CD4-positive, alpha-beta memory T cell (primary cell): ENCODE results near the gene CAMK4. TPM values are rescaled to one million over a fixed set of nuclear protein-coding genes. Genes with fewer than 3 reads are reported as not detected.

Experiments
- CTCF ChIA-PET: fragments of 350-600 bp; sonication (Branson Sonifier 250); formaldehyde crosslinking; loops from one replicate; lab custom pipeline; 2021; ENCODE audit warnings: inconsistent platforms; ENCODE audit not compliant: partially characterized antibody; lab: Charles Lee
- POLR2A ChIA-PET: fragments of 350-600 bp; sonication (Branson Sonifier 250); formaldehyde crosslinking; loops from one replicate; lab custom pipeline; 2021; ENCODE audit not compliant: partially characterized antibody; lab: Charles Lee
- DNase-seq, 5 donors: peaks; one replicate each; pipeline versions ENCODE4 v3.0.0 to v3.0.0-alpha.2; 2020 to 2022; ENCODE audit warnings: mixed read lengths in 1 of 5
- H3K27ac ChIP-seq: one replicate; pipeline ENCODE4 v1.7.0; 2013; ENCODE audit warnings: low read depth, low read length
- H3K27me3 ChIP-seq: 2 replicates; pipeline ENCODE4 v1.7.0; 2013; ENCODE audit warnings: mild to moderate bottlenecking, low read length, moderate library complexity; ENCODE audit not compliant: insufficient read depth
- H3K36me3 ChIP-seq: 2 replicates; pipeline ENCODE4 v1.7.0; 2013; ENCODE audit warnings: mild to moderate bottlenecking, low read length, moderate library complexity; ENCODE audit not compliant: insufficient read depth
- H3K4me1 ChIP-seq: 2 replicates; pipeline ENCODE4 v1.7.0; 2013; ENCODE audit warnings: mild to moderate bottlenecking, low read length, moderate library complexity; ENCODE audit not compliant: insufficient read depth
- H3K4me3 ChIP-seq, 2 donors: one replicate each; pipeline ENCODE4 v1.7.0; 2013; ENCODE audit warnings: low read length in 2 of 2, mild to moderate bottlenecking in 1 of 2
- H3K9me3 ChIP-seq, 2 donors: one replicate each; pipeline ENCODE4 v1.7.0; 2013; ENCODE audit warnings: low read length in 2 of 2, control low read depth in 1 of 2; ENCODE audit not compliant: control insufficient read depth in 1 of 2
- H3K27ac Mint-ChIP-seq, 7 donors: one replicate each; pipeline ENCODE4 v1.8.0; 2020 to 2021; ENCODE audit warnings: mixed read lengths in 7 of 7, mild to moderate bottlenecking in 6 of 7, inconsistent platforms in 3 of 7, moderate library complexity in 3 of 7
- H3K27me3 Mint-ChIP-seq, 2 donors: one replicate each; pipeline ENCODE4 v1.8.0; 2020 to 2021; ENCODE audit warnings: mixed read lengths in 2 of 2
- H3K36me3 Mint-ChIP-seq, 2 donors: one replicate each; pipeline ENCODE4 v1.8.0; 2020 to 2021; ENCODE audit warnings: mixed read lengths in 2 of 2, inconsistent platforms in 1 of 2, mild to moderate bottlenecking in 1 of 2
- H3K4me1 Mint-ChIP-seq, 4 donors: one replicate each; pipeline ENCODE4 v1.8.0; 2020 to 2021; ENCODE audit warnings: mixed read lengths in 4 of 4, mild to moderate bottlenecking in 1 of 4
- H3K4me3 Mint-ChIP-seq, 8 donors: one replicate each; pipeline ENCODE4 v1.8.0; 2020 to 2021; ENCODE audit warnings: mixed read lengths in 8 of 8, mild to moderate bottlenecking in 7 of 8, moderate library complexity in 6 of 8, inconsistent platforms in 3 of 8
- H3K9me3 Mint-ChIP-seq, 8 donors: one replicate each; pipeline ENCODE4 v1.8.0; 2020 to 2021; ENCODE audit warnings: mixed read lengths in 8 of 8, mild to moderate bottlenecking in 5 of 8, inconsistent platforms in 3 of 8, moderate library complexity in 1 of 8
- intact Hi-C: fragments of 100-400 bp; cut with micrococcal nuclease; formaldehyde crosslinking; loops from one replicate; pipeline ENCODE4 v1.15.1; 2023
- polyA plus RNA-seq, 2 donors: library from polyadenylated mRNA; unstranded; fragments of 300-500 nt; fragmentation: Illumina TruSeq; gene quantifications; one replicate each; pipeline ENCODE4 v1.2.3, GENCODE V29; 2021
- total RNA-seq, 2 experiments: library from RNA; stranded (reverse); gene quantifications; one replicate each; pipeline ENCODE4 v1.2.3, GENCODE V29; 2021

The CAMK4 gene
- total and polyA plus RNA-seq, 4 experiments from 2014 or later: 84.3 to 257 (median 165) TPM

DNA sequence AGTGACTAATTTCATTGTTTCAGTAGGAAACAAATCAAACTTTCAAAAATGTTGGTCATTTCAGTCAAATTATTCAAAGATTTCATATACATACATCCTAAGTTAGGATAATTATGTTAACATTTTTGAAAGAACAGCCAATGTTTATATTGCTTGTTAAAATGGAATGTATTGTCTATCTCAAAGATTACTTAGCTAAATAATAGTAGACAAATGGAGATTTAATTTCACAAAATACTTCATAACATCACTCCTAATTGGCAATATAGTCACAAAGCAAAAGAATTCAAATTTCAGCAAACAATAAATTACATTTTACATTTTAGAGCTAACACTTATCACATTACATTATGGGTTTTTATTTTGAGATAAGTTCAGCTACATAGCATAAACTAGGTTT is 262.7 kb downstream of the CAMK4 start:
- no peak overlapping the region for H3K4me3 Mint-ChIP-seq
- Histone ChIP-seq H3K4me1 (no peaks in the 10 kb centered on the region), H3K27me3 (no peaks in the 10 kb centered on the region), H3K9me3 (no peaks in the 10 kb centered on the region), H3K36me3 (peaks cover 23% of the 10 kb centered on the region), H3K27ac (no peak overlapping the region), H3K4me3 (no peak overlapping the region)
- CTCF ChIA-PET: no interaction called here
- no peaks in the 10 kb centered on the region for H3K9me3 Mint-ChIP-seq
- intact Hi-C loops: no loop called here
- no peaks in the 10 kb centered on the region for H3K27me3 Mint-ChIP-seq
- no peak for DNase-seq
- H3K36me3 Mint-ChIP-seq: peaks cover 41 to 61% of the 10 kb centered on the region in 2 donors
- POLR2A ChIA-PET: no interaction called here
- H3K4me1 Mint-ChIP-seq: peaks cover 0 to 7% (median 2%) of the 10 kb centered on the region in 4 donors
- H3K27ac Mint-ChIP-seq: no peak overlapping the region

DNA sequence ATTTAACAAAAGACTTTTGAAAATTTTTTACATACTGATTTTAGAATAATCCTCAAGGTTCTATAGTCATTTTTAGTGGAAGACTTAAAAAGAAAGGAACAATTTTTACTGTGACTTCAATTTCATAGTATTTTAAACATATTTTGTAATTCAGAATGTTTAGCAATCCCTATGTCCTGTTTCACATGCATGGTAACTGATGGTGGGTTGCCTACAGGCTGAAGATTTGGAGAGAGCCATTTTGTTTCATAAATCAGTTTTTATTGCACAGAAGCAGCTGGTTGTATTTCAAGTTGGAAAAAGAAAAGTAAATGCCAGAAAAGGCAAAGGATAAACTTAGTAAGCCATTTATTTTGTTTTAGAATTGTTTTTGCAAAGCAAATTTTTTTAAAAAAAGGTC is 264.2 kb downstream of the CAMK4 start:
- no peak overlapping the region for H3K4me3 Mint-ChIP-seq

DNA sequence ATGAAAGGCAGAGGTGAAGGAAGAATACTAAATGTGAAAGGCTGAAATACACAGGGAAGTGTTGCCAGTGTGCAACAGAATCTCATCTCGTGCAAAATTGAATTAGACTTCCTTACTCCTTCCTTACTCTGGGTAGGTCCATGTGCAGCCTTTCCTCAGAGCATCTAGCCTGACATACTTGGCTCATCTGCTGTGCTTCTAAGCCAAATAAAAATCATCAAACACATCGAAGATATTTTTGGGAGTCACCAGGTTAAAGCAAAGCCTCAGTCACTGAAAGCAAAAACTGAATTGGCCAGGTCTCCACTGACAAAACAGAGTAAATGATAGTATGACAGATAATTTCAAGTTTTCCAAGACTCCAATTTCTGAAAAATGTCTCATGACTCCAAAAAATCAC is 268.8 kb downstream of the CAMK4 start:
- Mint-ChIP-seq H3K9me3 (no peaks in the 10 kb centered on the region), H3K27me3 (no peaks in the 10 kb centered on the region), H3K36me3 (peaks cover 12 to 37% of the 10 kb centered on the region in 2 donors), H3K27ac (peak overlapping the region in 5 of 7 donors; percentile 2 to 67 (median 39)), H3K4me1 (peaks cover 3 to 10% (median 4%) of the 10 kb centered on the region in 4 donors), H3K4me3 (no peak overlapping the region)
- Histone ChIP-seq H3K4me3 (no peak overlapping the region), H3K27me3 (no peaks in the 10 kb centered on the region), H3K4me1 (peaks cover 6% of the 10 kb centered on the region), H3K9me3 (no peaks in the 10 kb centered on the region), H3K36me3 (no peaks in the 10 kb centered on the region), H3K27ac (no peak overlapping the region)
- DNase-seq: no peak
- ChIA-PET CTCF (interaction anchor here (0.9 to 1.7 kb wide), 2 partner anchors 13 to 39 kb away, joined by 3 to 6 read pairs; no protein-coding TSS in a partner anchor), POLR2A (interaction anchor here (0.7 to 1.3 kb wide), 2 partner anchors 10 to 18 kb away, joined by 3 to 4 read pairs; no protein-coding TSS in a partner anchor)
- intact Hi-C loops: no loop called here

More for the DNA sequence above, 264.2 kb downstream of the CAMK4 start:
- H3K27ac Mint-ChIP-seq: peak overlapping the region in 1 of 7 donors; percentile 63
- Histone ChIP-seq H3K27ac (no peak overlapping the region), H3K4me3 (no peak overlapping the region), H3K36me3 (peaks cover 12% of the 10 kb centered on the region), H3K9me3 (no peaks in the 10 kb centered on the region), H3K4me1 (no peaks in the 10 kb centered on the region), H3K27me3 (no peaks in the 10 kb centered on the region)
- no peak for DNase-seq
- CTCF ChIA-PET: no interaction called here
- peaks cover 34 to 54% of the 10 kb centered on the region in 2 donors for H3K36me3 Mint-ChIP-seq
- no peaks in the 10 kb centered on the region for H3K27me3 Mint-ChIP-seq
- intact Hi-C loops: no loop called here
- H3K4me1 Mint-ChIP-seq: peaks cover 0 to 7% (median 3%) of the 10 kb centered on the region in 4 donors
- H3K9me3 Mint-ChIP-seq: no peaks in the 10 kb centered on the region
- POLR2A ChIA-PET: no interaction called here

DNA sequence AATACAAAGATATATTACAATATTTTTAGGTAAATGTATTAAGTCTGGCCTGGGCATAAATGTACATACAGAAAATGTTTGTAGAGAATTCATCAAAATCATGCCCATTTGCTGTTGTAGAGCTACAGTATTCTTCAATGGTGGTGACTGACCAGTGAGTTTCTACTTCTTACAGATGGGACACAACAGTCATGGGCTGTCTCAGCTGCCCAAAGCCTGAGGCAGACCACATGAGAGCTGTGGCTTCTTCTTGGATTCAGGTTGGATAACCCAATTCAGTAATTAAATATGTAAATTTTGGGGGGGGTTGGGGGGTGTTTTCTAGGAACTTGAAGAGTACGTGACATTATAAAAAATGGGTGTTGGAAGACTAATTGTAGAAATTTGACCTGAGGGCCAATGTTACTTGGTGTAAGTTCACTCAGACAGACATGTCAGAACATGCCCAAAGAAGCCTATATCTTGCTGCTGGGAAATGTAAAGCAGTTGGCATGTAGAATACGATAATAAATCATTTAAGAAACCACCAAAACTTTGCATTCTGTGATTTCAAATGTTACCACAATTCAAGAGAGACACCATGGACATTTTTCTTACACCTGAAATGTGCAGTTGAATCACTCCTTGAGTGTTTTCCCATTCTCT is 270.3 kb downstream of the CAMK4 start:
- H3K27ac Mint-ChIP-seq: peak overlapping the region in 4 of 7 donors; percentile 22 to 71 (median 52)
- no peaks in the 10 kb centered on the region for H3K27me3 Mint-ChIP-seq
- H3K36me3 Mint-ChIP-seq: peaks cover 9 to 39% of the 10 kb centered on the region in 2 donors
- DNase-seq: no peak
- intact Hi-C loops: no loop called here
- CTCF ChIA-PET: interaction anchor here (1.4 kb wide), 1 partner anchor 37 kb away, joined by 5 read pairs; no protein-coding TSS in a partner anchor
- POLR2A ChIA-PET: interaction anchor here (2.2 kb wide), 1 partner anchor 18 kb away, joined by 9 read pairs; the partner anchor contains the start of gene STARD4
- peaks cover 2% of the 10 kb centered on the region for H3K36me3 ChIP-seq
- H3K4me3 ChIP-seq: no peak overlapping the region
- peaks cover 4 to 13% (median 7%) of the 10 kb centered on the region in 4 donors for H3K4me1 Mint-ChIP-seq
- no peaks in the 10 kb centered on the region for H3K9me3 ChIP-seq
- no peaks in the 10 kb centered on the region for H3K9me3 Mint-ChIP-seq
- no peaks in the 10 kb centered on the region for H3K27me3 ChIP-seq
- no peak overlapping the region for H3K4me3 Mint-ChIP-seq
- H3K4me1 ChIP-seq: peaks cover 11% of the 10 kb centered on the region
- no peak overlapping the region for H3K27ac ChIP-seq

DNA sequence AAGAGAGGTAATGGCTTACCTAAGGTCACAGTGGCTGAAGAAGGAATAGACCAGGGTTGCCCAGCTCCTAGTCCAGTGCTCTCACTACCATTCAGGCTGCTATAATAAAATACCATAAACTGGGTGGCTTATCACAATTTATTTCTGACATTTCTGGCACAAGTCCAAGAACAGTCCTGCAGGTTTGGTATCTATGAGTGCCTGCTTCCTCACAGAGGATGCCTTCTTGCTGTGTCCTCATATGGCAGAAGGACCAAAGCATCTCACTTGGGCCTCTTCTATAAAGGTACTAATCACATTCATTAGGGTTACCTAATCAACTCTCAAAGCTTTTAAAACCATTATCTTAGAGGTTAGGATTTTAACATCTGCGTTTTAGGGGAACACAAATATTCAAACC is 271.0 kb downstream of the CAMK4 start:
- CTCF ChIA-PET: interaction anchor here (1.4 kb wide), 1 partner anchor 36 kb away, joined by 5 read pairs; no protein-coding TSS in a partner anchor
- H3K9me3 ChIP-seq: no peaks in the 10 kb centered on the region
- H3K4me3 ChIP-seq: no peak overlapping the region
- H3K27me3 ChIP-seq: no peaks in the 10 kb centered on the region
- H3K4me1 ChIP-seq: peaks cover 11% of the 10 kb centered on the region
- no peak overlapping the region for H3K27ac ChIP-seq
- Mint-ChIP-seq H3K9me3 (no peaks in the 10 kb centered on the region), H3K27ac (peak overlapping the region in 3 of 7 donors; percentile 4 to 52 (median 36)), H3K36me3 (peaks cover 13 to 37% of the 10 kb centered on the region in 2 donors), H3K4me1 (peaks cover 4 to 13% (median 7%) of the 10 kb centered on the region in 4 donors), H3K4me3 (no peak overlapping the region), H3K27me3 (no peaks in the 10 kb centered on the region)
- DNase-seq: no peak
- POLR2A ChIA-PET: interaction anchor here (2.2 kb wide), 1 partner anchor 17 kb away, joined by 9 read pairs; the partner anchor contains the start of gene STARD4
- intact Hi-C loops: no loop called here
- peaks cover 6% of the 10 kb centered on the region for H3K36me3 ChIP-seq

DNA sequence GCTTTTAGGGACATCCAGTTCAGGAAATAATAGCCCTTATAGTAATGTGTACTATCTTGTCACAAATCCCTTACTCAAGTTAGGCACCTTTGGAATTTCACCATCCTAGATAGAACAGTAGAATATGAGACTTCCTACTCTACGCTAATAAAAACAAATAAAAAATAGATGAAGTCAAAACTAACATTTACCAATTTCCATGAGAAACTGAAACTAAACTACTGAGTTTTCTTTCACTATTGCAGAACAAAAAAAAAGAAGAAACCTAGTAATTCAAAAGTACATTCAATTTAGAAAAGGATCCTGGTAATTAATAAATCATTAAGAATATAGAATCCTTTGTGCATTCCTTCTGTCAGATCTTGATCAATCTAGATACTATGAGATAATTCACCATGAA is 274.2 kb downstream of the CAMK4 start:
- no peak overlapping the region for H3K4me3 ChIP-seq
- H3K9me3 ChIP-seq: no peaks in the 10 kb centered on the region
- ChIA-PET CTCF (no interaction called here), POLR2A (interaction anchor here (1.6 kb wide), 1 partner anchor 18 kb away, joined by 3 read pairs; no protein-coding TSS in a partner anchor)
- H3K4me3 Mint-ChIP-seq: no peak overlapping the region
- peaks cover 6% of the 10 kb centered on the region for H3K36me3 ChIP-seq
- no peaks in the 10 kb centered on the region for H3K27me3 ChIP-seq
- intact Hi-C loops: loop anchor here (1.0 kb wide), 1 partner anchor 9 kb away; no protein-coding TSS in a partner anchor
- H3K9me3 Mint-ChIP-seq: no peaks in the 10 kb centered on the region
- peaks cover 11% of the 10 kb centered on the region for H3K4me1 ChIP-seq
- peaks cover 4 to 19% (median 6%) of the 10 kb centered on the region in 4 donors for H3K4me1 Mint-ChIP-seq
- no peak for DNase-seq
- H3K27ac Mint-ChIP-seq: peak overlapping the region; percentile 28 to 77 (median 60)
- H3K36me3 Mint-ChIP-seq: peaks cover 13 to 33% of the 10 kb centered on the region in 2 donors
- H3K27me3 Mint-ChIP-seq: no peaks in the 10 kb centered on the region
- no peak overlapping the region for H3K27ac ChIP-seq

DNA sequence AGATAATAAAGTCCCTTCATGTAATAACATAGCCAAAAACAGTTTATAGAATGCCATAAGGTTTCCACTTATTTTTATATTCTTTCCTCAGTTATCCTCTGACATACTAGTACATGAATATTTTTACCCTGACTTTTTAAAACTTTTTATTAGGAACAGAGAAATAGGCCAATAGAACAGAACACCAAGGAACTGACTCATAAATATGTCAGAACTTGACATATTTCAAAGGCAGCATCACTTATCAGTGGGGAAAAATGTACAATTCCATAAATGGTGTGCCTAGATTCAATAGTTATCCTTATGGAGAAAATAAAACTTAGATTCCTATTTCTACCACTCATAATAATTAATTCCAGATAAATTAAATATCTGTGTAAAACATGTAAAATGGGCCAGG is 278.8 kb downstream of the CAMK4 start:
- Mint-ChIP-seq H3K4me1 (peaks cover 0 to 21% (median 3%) of the 10 kb centered on the region in 4 donors), H3K9me3 (no peaks in the 10 kb centered on the region), H3K36me3 (peaks cover 8 to 19% of the 10 kb centered on the region in 2 donors), H3K27ac (no peak overlapping the region), H3K4me3 (no peak overlapping the region), H3K27me3 (no peaks in the 10 kb centered on the region)
- intact Hi-C loops: no loop called here
- H3K36me3 ChIP-seq: peaks cover 6% of the 10 kb centered on the region
- CTCF ChIA-PET: no interaction called here
- H3K9me3 ChIP-seq: no peaks in the 10 kb centered on the region
- DNase-seq: no peak
- no peaks in the 10 kb centered on the region for H3K27me3 ChIP-seq
- H3K4me1 ChIP-seq: peaks cover 6% of the 10 kb centered on the region
- no peak overlapping the region for H3K27ac ChIP-seq
- POLR2A ChIA-PET: no interaction called here
- H3K4me3 ChIP-seq: no peak overlapping the region
